Heart left ventricle (tissue), 13 donors: ENCODE data around the gene PREX1.

Experiments
- CTCF ChIP-seq, 12 donors: fragments of 200-600 bp; sonication (generic) in 4 of 12; IDR thresholded peaks; one replicate each; pipeline versions ENCODE4 v1.5.0 to v1.8.0; 2018 to 2022; ENCODE audit warnings: antibody characterized with exemption in 12 of 12, mild to moderate bottlenecking in 5 of 12
- POLR2A ChIP-seq, 2 donors: fragments of 450-650 bp; IDR thresholded peaks; one replicate each; pipeline ENCODE4 v1.6.1; 2017; ENCODE audit warnings: antibody characterized with exemption in 2 of 2, mild to moderate bottlenecking in 2 of 2, moderate library complexity in 2 of 2
- donor health status: ischemic (EF 13 %, LVEDD 7.1; RV severe dilation, severe dysfunction).
- donor health status: DM: no; HTN: yes; CAD: no.
- donor health status: DM: no; HTN: no; CAD: no.
- donor health status: ischemic (EF 25% LVEDD 6.9; RV normal size, moderate dysfunction).
- donor health status: ischemic (EF 25% LVEDD 5.7; RV mildly dilated, moderate dysfunction).
- donor health status: ischemic (EF 35%, LVEDD 5.7; RV mildly dilated, moderate dysfunction).
- donor health status: nonischemic (EF 11% LVEDD 7.7; RV severe dilation, severe dysfunction).
- donor health status: DM: yes; HTN: yes; CAD: no.
- donor health status: PGD.
- donor health status: ischemic (EF 29% LVEDD 5.4; RV normal size, mild dysfunction).
- donor health status: nonischemic (EF 23%, LVEDD 6.1; RV moderate dilation, normal function).

DNA sequence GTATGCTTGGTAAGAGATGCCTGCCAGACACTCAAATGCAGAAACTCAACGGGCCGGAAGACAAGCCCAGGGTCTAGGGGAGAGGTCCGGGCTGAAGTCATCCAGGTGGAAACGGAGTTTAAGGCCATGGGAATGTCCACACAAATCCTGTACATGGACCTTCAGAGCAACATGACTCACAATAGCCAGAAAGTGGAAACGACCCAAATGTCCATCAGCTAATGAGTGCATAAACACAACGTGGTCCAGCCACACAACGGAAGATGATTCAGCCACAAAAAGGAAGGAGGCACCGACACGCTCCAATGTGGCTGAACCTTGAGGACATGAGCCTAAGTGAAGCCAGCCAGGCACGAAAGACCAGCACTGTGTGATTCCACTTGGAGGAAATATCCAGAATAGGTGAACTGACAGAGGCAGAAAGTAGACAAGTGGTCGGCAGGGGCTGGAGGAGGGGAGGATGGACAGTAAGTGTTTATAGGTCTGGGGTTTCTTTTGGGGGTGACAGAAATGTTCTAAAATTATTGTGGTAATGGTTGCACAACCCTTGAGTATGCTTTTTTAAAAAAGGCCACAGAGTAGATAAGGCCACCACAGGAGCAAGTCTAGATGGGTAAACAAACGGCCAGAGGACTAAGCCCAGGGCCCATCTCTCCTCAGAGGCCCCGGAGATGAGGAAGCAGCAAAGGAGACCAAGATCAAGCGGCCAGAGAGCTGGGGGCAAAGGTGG is 105.6 kb downstream of the PREX1 start:
- no peak for TF ChIP-seq POLR2A (IDR thresholded peaks at IDR 0.05)
- TF ChIP-seq CTCF (IDR thresholded peaks at IDR 0.05) = no peak
